ENCODE data around the gene DAB1. TPM values are rescaled to one million over a fixed set of nuclear protein-coding genes. Genes with fewer than 3 reads are reported as not detected.

The DAB1 gene
- total and polyA plus RNA-seq, 2 of the 8 experiments (the other 6 are each of a cell fraction or from before 2014, with no cell fraction given): 4.4 to 11.8 TPM

DNA sequence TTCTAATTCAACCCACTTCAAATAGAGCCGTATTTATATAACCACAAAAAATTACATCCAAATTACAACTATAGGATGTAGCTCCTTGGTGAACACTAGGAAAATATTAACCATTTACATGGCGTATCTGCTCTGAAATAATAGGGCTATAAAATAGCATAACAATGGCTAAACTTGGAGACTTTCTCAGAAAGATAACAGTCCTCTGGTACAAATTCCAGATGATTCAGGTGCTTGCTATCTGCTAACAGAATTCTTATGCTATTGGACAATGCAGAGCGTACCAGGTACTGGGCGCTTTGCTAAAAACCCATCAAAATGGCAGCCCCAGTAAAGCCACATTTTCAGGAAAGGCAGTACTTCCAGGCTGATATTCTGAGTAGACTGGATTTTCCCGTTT, 248.4 kb downstream of the DAB1 start:
- Histone ChIP-seq H2BK5ac (ENCODE audit: low read depth, low read length) (no peak overlapping the region), H3K79me2 (ENCODE audit: control insufficient read depth in 1 of 2, insufficient read depth in 2 of 2, low read length in 2 of 2) (no peaks in the 10 kb centered on the region), H2BK15ac (ENCODE audit: low read length) (no peak overlapping the region), H3K23me2 (ENCODE audit: low read depth, low read length) (no peaks in the 10 kb centered on the region), H3K14ac (ENCODE audit: insufficient read length) (no peak overlapping the region), H2BK12ac (ENCODE audit: low read depth, low read length) (no peak overlapping the region), H3K18ac (ENCODE audit: extremely low read depth, low read length) (no peak overlapping the region), H3K27me3 (replicated peaks in 1 of 4; ENCODE audit: control insufficient read depth in 3 of 4, extremely low read depth in 1 of 4, insufficient read depth in 3 of 4, low read length in 3 of 4) (no peaks in the 10 kb centered on the region), H3K36me3 (ENCODE audit: control insufficient read depth in 2 of 4, insufficient read depth in 4 of 4, low read length in 3 of 4) (peaks cover 0 to 2% (median 0%) of the 10 kb centered on the region in 4 experiments; a peak in 1 of 8 replicates), H2BK20ac (ENCODE audit: low read length) (no peak overlapping the region), H2AK5ac (ENCODE audit: low read depth, low read length) (no peak overlapping the region), H3K27ac (ENCODE audit: low read depth, low read length) (no peak overlapping the region), H4K91ac (replicated peaks; ENCODE audit: insufficient read length, low read length) (no peak overlapping the region), H3K4me1 (replicated peaks in 1 of 4; ENCODE audit: control insufficient read depth in 3 of 4, insufficient read depth in 4 of 4, low read length in 3 of 4) (peaks cover 0 to 13% (median 9%) of the 10 kb centered on the region in 4 experiments; a peak in 5 of 7 replicates), H4K5ac (ENCODE audit: insufficient read length, low read depth, low read length) (no peak overlapping the region), H2AFZ (ENCODE audit: low read length) (no peak overlapping the region), H4K8ac (ENCODE audit: extremely low read depth, insufficient read depth, low read length) (no peak overlapping the region), H4K20me1 (replicated peaks in 1 of 2; ENCODE audit: control insufficient read depth in 1 of 2, insufficient read depth in 2 of 2, low read length in 2 of 2) (no peaks in the 10 kb centered on the region), H2BK120ac (replicated peaks; ENCODE audit: low read depth, low read length) (no peak overlapping the region), H3K4ac (replicated peaks; ENCODE audit: insufficient read length, low read depth, low read length) (no peak overlapping the region), H3K9ac (replicated peaks in 1 of 4; ENCODE audit: extremely low read depth in 1 of 4, low read depth in 3 of 4, low read length in 3 of 4) (no peak overlapping the region), H3K4me3 (ENCODE audit: extremely low read depth in 1 of 4, insufficient read depth in 2 of 4, low read depth in 3 of 4, low read length in 4 of 4) (no peak overlapping the region), H3K56ac (replicated peaks; ENCODE audit: insufficient read length, low read depth, low read length) (no peak overlapping the region), H3K9me3 (ENCODE audit: insufficient read depth in 2 of 2, low read depth in 1 of 2, low read length in 1 of 2) (peaks cover 5 to 8% of the 10 kb centered on the region in 2 experiments; a peak in 1 of 4 replicates), H3K79me1 (ENCODE audit: low read depth, low read length) (no peaks in the 10 kb centered on the region), H3K4me2 (ENCODE audit: insufficient read depth in 1 of 2, low read depth in 2 of 2, low read length in 2 of 2) (no peak overlapping the region), H3K23ac (ENCODE audit: insufficient read length) (no peak overlapping the region)
- FAIRE-seq (no peak), DNase-seq (ENCODE audit: low read depth in 1 of 2, low spot score in 2 of 2) (no peak)
- POLR2A ChIA-PET (ENCODE audit: partially characterized antibody): no interaction called here
- TF ChIP-seq, protein P1, sequence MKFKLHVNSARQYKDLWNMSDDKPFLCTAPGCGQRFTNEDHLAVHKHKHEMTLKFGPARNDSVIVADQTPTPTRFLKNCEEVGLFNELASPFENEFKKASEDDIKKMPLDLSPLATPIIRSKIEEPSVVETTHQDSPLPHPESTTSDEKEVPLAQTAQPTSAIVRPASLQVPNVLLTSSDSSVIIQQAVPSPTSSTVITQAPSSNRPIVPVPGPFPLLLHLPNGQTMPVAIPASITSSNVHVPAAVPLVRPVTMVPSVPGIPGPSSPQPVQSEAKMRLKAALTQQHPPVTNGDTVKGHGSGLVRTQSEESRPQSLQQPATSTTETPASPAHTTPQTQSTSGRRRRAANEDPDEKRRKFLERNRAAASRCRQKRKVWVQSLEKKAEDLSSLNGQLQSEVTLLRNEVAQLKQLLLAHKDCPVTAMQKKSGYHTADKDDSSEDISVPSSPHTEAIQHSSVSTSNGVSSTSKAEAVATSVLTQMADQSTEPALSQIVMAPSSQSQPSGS (IDR thresholded peaks at IDR 0.05; ENCODE audit: low read length): no peak
- TF ChIP-seq ZNF274 (IDR thresholded peaks at IDR 0.05; ENCODE audit: borderline replicate concordance, extremely low read depth, low read length) (no peak), BCL11A (IDR thresholded peaks at IDR 0.05; ENCODE audit: low read depth in 2 of 2, low read length in 2 of 2) (no peak), EZH2 (IDR thresholded peaks at IDR 0.05; ENCODE audit: low read depth, low read length, severe bottlenecking) (no peak), SRF (IDR thresholded peaks at IDR 0.05; ENCODE audit: low read depth, low read length) (no peak), PHF8 (conservative IDR thresholded peaks at IDR 0.05; ENCODE audit: low read depth, low read length) (no peak), TAF1 (IDR thresholded peaks at IDR 0.05; ENCODE audit: low read depth, low read length) (no peak)
- TF ChIP-seq, protein P2, sequence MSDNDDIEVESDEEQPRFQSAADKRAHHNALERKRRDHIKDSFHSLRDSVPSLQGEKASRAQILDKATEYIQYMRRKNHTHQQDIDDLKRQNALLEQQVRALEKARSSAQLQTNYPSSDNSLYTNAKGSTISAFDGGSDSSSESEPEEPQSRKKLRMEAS (IDR thresholded peaks at IDR 0.05): no peak
- WGBS, 2 experiments (ENCODE audit: extremely low coverage in 1 of 2, insufficient coverage in 1 of 2, insufficient read length in 1 of 2, insufficient replicate concordance in 2 of 2, low coverage in 1 of 2, low lambda C conversion rate in 2 of 2, missing lambda C conversion rate in 1 of 2): 98% methylated on average over 5 of the region's 5 CpGs; no CpG with 5 or more reads in 1 of the 2 experiments
- CTCF ChIA-PET (ENCODE audit: partially characterized antibody): no interaction called here

Data from H1 (cell line).